NK-92 (cell line): ENCODE data around the gene FBXL14.

Experiments
- DNase-seq: peaks from one replicate; lab custom pipeline; 2025; ENCODE audit not compliant: unreplicated experiment; lab: John Stamatoyannopoulos, UW

Gene FBXL14

GRCh38 chr12:1517734-1518525 lies 76.5 kb downstream of the FBXL14 start:
- no peak for DNase-seq

GRCh38 chr12:1517007-1517406 lies 77.4 kb downstream of the FBXL14 start:
- DNase-seq, result no peak
